ENCODE measurements around the gene ZNF366.

ZNF366 gene

DNA sequence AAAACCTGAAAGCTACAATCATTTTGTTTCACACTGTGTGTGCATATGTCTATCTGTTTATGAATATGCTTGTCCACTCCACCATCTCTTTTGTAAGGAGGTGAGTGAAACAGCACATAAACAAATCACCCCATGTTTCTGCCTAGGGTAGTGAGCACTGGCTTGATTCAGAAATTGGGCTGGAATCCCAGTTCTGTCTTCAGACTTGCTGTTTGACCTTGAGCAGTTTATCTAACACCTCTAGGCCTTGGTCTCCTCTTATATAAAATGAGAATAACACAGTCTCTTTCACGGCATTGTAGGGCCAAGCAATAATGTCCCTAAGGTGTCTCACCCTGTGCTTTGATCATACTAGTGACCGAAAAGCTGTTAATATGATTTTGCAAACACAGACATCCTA is 61.2 kb downstream of the ZNF366 start:
- DNase-seq: no peak

- DNase-seq: no peak
Observed at GRCh38 chr5:72443883-72444282, 63.3 kb downstream of the ZNF366 start.

- DNase-seq: no peak
Observed at GRCh38 chr5:72441862-72442540, 65.2 kb downstream of the ZNF366 start.

GRCh38 chr5:72441094-72441723 is 66.0 kb downstream of the ZNF366 start:
- DNase-seq: no peak

DNA sequence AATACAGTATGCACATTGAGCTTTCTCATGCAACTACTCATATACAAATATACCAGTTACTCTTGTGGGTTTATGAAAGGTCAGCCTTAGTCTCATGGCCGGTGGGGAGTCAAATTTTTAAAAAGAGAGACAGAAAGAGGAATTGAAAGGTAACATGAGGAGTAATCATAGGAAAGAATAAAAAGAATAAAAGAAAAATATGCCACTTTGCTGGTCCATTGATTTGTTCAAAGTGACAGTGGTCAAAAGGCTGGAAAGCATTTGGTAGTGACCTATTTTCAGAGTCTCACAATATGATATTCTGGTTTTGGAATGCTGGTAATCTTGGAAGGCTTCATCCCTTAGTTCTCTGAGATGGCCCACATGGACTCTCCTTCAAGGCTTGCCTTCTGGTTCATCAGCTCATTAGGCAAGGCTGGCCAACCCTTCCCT is 67.0 kb downstream of the ZNF366 start:
- DNase-seq: no peak

DNA sequence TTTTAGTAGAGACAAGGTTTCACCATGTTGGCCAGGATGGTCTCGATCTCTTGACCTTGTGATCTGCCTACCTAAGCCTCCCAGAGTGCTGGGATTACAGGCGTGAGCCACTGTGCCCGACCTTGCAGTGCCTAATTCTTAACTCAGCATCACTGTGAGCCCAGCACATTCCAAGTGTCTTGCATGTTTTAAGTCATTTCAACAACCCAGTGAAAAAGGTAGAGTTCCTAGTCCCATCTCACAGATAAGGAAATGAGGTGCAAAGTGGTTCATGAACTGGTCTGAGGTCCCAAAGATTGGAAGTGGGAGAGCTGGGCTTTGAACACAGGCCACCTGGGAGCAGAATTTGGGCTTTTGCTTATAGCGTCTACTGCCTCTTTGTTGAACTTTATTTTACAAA is 68.0 kb downstream of the ZNF366 start:
- no peak for DNase-seq

DNA sequence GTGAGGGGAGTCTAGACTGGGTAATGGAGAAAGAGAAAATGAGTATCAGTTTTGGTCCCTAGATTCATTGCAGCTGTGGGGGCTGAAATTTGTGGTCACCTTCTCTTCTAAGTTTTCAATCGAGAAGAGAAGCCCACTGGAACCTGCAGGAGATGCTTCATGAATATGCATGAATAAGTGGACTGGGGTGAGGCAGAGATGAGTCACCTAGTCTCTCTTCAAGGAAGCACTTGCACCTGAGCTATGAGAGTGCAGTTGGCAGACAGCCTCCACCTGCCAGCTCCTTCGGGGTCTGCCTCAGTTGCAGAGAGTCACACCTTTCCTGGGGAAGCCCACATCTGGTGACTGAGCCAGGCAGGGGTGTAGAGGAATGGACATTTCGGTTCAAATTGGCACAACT is 69.1 kb downstream of the ZNF366 start:
- no peak for DNase-seq

DNA sequence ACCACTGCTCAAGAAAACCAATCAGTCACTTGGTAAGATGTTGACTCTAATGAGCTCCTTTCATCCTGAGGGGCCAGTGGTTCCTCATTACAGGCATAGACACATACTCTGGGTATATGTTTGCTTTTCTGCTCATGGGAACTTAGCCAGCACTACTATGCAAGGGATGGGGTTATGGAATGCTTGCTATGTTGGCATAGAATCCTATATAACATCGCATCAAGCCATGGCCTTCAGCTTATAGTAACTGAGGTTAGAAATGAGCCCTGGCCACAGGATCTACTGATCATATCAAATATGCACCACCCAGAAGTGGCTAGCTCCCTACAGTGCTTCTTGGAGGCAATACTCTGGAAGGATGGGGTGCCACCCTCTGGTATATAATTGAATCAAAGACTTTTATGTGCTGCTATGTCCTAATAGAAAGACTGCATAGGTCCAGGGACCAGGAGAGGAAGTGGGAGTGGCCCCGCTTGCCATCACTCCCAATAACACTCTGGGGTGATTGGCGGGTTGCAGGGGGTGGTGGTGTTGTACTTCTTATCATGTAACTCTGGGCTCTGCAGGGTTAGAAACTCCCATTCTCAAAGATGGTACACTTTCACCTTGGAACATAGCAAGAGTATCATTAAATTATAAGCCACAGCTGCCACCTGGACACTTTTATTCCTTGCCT is 70.3 kb downstream of the ZNF366 start:
- no peak for DNase-seq

GRCh38 chr5:72434781-72435437 is 72.3 kb downstream of the ZNF366 start:
- no peak for DNase-seq

DNA sequence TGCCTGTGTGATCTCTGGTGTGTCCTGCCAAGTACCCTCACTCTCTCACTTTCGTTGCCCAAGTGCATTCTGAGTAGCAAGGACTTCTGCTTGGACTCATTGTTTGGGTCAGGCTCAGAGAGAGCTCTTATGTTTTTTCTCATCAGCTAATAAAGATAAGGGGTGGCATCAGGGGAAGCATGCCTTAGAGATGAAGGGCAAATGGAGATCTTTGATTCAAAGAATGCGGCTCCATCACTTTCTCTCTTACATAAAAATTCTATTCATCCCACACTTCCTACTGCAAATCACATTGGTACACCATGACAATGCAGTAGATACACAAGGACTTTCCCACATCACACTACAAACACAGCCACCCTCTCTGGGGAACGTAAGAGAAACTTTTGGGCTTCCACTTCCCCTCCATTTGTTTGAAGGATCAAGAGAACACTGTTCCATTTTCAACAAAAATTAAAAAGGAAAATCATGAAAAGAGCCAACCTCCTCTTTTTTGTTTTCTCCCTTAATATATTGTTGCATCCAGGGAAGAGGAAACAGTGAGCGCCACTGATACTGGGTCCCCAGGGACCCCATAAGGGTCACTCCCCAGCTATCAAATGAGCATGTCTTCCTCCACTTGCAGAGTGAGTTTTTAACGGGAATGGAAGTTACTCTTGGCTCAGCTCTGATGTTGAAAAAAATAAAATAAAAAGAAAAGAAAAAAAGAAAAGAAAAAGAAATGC is 73.0 kb downstream of the ZNF366 start:
- DNase-seq: no peak

DNA sequence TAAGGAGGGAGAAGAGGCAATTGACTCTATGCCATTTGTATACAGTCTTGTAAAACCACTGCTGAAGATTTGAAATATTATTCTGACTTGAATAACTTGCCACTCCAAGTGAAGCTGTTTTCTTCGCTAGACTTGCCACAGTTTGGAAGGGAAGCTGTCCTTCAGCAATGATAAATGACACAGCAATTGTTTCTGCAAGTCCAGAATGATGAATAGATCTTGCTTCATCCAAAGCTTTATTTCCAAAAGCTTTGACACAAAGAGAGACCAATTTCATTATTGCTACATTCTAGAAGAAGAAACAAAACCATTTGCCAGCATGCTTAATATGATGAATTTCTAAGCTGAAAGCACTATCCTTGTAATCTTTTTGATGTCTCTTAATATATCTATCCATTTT is 73.7 kb downstream of the ZNF366 start:
- no peak for DNase-seq

- no peak for DNase-seq
Observed at GRCh38 chr5:72428669-72429068, 78.5 kb downstream of the ZNF366 start.

- DNase-seq: no peak
Observed at GRCh38 chr5:72427488-72428437, 79.4 kb downstream of the ZNF366 start.

DNA sequence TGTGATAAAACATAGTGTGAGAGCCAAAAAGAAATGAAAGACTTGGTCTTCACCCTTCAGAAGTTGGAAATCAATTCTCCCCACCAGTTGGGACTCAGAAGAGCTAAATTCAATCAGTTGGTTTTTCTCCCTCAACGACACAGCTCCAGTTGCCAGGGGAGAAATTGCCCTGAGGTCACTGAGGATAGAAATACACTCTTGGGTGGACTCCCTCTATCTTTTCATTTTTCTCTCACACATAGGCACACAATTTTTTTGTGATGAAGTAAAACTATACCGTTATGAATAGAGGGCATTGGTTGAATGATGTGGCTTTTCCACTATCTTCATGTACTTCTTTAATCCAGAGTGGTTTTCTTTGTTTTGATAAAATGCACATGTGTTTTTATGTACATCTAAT is 80.2 kb downstream of the ZNF366 start:
- no peak for DNase-seq

GRCh38 chr5:72426019-72426418 is 81.2 kb downstream of the ZNF366 start:
- DNase-seq: no peak

- no peak for DNase-seq
Observed at GRCh38 chr5:72418271-72418670, 88.9 kb downstream of the ZNF366 start.

GRCh38 chr5:72417333-72418062 is 89.7 kb downstream of the ZNF366 start:
- no peak for DNase-seq

GRCh38 chr5:72415616-72416325 is 91.4 kb downstream of the ZNF366 start:
- DNase-seq: no peak
